Hematopoietic multipotent progenitor cell treated with erythropoietin and hydrocortisone succinate and interleukin-3 and kit ligand, for 17 days (in vitro differentiated cells): ENCODE data around the gene PTPRN2.
"Not testable (repeated sequence)": the region's sequence is repeated elsewhere in the genome, so short reads cannot be mapped to it uniquely, and the experiment has no call there.

Source experiments
- DNase-seq: peaks from one replicate; pipeline ENCODE4 v3.0.0-alpha.2; 2015; ENCODE audit warnings: low spot score

PTPRN2 gene

DNA sequence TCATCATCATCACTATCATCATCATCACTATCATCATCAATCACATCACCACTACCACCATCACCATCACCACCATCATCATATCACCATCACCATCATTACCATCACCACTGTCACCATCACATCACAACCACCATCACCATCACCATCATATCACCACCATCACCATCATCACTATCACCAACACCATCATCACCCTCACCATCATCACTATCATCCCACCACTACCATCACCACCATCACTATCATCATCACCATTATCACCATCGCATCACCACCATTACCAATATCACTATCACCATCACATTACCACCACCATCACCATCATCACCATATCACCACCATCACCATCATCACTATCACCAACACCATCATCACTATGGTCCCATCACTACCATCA is 539.1 kb downstream of the PTPRN2 start:
- DNase-seq: no peak

DNA sequence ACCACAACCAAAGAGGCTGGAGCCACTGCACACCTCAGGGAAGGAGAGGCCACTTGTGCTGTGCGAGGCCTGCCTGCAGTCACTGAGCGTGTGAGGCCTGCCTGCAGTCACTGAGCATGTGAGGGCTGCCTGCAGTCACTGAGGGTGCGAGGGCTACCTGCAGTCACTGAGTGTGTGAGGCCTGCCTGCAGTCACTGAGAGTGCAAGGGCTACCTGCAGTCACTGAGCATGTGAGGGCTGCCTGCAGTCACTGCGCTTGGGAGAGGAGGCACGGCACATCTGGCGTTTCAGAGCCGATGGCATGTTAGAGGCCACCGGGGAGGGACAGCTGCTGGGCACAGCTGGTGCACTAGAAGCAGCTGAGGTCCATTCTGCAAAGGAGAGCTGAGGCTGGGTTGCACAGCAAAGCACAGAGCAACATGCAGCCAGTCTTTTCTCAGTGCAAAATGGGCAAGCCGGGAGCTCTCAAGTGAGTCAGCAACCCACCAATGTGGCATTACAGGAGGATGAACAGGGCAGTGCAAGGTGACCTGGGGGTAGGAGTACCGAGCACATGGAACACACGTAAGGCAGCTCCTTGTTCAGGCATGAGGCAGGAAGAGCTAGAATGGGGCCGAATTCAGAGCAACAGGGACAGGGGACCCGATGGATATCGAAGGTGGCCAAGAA is 540.1 kb downstream of the PTPRN2 start:
- no peak for DNase-seq

DNA sequence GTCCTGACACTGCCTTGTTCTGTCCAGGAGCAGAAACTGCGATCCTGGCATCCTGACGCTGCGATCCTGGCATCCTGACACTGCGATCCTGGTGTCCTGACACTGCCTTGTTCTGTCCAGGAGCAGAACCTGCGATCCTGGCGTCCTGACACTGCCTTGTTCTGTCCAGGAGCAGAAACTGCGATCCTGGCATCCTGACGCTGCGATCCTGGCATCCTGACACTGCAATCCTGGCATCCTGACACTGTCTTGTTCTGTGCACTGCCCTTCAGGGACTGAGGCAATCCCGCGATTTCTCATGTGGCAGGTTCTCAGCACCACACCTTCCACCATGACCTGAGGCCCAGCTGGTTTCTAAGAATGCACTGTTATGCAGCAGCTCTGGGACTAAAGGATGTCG is 541.4 kb downstream of the PTPRN2 start:
- DNase-seq: not testable (repeated sequence)

DNA sequence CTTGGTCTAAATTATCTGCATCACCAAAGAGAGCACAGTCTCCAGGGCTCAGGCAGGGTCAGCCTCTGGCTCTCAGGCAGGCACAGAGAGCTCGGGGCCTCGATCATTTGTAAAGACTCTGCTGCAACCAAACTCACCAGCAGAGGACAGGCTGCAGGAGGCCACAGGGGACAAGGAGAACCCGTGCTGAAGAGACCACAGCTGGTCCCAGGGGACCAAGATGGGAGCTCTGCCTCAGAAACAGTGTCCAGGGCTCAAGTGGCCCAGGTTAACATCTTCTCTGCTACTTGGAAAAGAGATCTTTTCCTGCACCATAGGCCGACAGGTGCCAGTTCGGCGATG is 543.2 kb downstream of the PTPRN2 start:
- DNase-seq: no peak

DNA sequence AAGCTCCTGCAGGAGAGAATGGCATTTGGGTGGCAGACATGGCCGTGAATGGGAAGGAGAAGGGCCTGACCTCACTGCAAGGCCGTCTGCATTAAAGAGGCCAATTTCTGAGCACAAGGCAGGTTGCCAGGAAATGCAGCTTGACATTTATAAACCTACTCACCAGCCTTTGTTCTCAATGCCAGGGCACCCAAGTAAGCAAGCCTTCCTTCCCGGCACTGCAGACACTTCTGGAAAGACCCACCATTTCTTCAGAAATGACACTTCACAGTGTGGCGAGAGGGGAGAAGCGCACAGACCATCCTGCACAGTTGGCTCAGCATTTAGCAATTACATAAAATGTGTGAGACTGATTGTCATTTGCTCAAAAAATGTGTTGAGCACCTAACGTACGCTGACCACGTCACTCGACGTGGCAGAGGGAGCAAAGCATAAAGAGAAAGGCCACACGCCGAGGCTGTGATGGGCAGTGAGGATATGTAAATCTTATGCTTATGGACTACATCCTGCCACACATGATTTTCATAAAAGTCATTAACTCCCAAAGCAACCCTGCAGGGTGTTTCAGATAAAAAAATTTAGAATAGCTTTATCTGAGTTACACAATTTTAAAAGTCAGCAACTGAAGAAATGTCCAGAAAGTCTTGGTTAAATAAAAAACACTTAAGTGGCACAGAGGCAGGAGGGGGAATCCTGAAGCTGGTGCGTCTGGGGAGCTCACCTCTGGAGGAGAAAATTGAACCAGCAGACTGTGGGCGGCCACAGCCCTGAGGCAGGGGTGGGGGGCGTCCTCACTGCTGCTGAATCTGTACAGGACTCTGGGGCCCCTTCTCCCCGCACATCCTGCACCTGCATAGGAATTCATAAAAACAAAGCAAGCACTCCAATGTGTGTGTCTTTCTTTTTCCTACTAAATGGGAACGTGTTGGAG is 543.8 kb downstream of the PTPRN2 start:
- no peak for DNase-seq

DNA sequence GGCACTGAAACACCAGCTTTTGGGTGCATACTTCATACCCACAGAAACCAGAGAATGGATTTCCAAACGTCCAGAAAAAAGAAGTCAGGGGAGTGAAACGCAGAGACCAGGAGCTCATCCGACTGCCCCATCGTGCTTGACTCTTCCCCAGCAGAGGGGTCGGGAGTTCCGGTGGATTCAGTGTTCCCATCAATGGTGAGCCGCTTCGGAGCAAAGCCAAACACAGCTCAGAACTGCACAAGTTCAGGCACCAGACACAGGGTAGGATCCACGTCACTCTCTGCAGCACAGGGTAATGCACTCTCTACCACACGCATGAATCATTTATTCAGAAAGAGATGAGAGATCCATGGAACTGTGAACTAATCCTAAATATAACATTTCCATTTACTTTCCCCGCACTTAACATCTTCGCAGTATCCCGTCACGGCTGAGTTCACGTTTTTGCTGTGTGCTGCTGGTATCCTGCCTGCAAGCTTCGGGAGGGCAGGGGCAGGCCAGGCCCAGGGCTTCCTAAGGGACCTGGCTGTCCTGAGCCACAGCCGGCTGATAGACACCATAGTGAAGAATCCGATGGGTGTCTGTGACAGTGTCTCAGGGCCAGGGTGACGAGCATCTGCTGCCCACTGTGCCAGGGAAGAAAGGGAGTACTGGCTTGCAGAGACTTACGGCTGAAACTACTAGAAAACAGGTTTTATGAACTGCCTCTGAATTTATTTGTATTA is 545.3 kb downstream of the PTPRN2 start:
- no peak for DNase-seq

DNA sequence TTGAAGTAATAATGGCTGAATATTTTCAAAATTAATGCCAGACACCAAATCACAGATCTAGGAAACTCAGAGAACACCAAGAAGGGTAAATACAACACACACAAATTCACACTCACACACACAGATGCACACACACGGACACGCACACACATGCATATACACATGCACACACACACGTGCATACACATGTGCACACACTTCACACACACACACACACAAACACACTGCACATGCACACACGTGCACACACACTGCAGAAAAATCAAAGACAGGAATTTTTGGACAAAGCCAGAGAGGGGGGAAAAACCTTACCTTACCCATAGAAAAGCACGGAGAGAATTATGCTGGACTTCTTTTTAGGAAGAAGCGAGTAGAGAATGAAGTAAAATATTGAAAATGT is 547.4 kb downstream of the PTPRN2 start:
- no peak for DNase-seq

DNA sequence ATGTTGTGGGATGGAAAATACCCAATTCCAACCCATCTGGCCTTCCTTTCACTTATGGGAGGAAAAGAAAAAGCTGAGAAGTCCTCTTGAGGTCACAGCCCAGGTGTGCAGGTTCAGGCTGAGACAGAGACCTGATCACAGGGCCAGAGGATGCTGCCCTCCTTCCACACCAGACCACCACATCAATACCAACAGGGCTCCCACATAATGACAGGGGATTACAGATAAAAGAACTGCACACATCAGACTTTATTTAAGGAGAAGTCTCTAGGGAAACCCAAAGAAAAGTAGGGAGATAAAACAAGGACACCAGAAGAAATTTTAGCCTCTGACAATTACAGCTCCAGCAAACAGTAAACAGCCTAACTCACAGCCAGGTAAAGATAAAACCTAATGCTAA is 548.4 kb downstream of the PTPRN2 start:
- no peak for DNase-seq

DNA sequence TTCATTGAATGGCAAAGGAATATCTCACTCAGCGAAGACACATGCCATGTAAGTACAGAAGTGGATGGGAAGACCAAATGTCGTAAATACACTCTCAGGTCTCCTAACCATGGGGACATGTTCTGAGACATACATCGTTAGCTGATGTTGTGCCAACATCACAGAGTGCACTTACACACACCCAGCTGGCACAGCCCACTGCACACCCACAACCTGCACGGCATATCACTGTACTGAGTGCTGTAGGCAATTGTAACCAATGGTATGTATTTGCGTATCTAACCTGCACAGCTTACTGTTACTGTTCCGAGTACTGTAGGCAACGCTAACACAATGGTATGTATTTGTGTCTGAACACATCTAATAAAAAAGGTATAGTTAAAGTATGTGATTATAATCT is 550.4 kb downstream of the PTPRN2 start:
- DNase-seq: no peak

DNA sequence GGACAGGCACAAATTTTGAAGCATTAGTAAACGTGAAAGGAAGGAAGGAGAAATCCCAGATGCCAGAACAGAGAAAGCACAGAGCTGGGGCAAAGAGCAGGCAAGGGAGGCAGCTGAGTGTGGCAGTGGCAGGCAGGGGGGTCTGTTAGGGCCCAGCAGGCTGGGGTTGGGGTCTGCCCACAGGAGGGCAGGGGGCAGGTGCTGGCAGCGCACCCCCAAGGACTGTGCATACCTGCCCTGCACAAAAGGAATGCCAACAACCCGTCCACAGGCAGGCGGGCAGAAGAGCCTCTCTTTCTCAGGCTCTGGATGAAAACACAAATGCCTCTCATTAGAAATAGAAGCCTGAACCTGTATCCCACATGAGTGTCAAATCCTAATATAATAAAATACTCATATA is 552.3 kb downstream of the PTPRN2 start:
- DNase-seq: no peak

DNA sequence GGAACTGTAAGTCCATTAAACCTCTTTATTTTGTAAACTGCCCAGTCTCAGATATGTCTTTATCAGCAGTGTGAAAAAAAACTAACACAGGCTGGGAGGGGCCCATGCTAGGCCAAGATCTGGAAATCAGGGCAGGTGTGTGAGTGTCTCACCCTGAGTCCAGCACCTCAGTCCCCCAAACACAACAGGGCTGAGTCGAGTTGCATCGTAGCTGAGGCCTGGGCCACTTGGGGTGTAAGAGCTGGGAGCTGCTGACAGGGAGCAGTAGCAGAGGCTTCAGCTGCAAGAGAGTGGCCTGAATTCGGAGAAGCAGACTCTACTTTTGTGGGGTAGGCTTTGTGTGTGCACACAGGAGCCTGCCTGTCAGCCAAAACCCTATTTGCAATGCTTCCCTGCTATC is 553.1 kb downstream of the PTPRN2 start:
- no peak for DNase-seq

DNA sequence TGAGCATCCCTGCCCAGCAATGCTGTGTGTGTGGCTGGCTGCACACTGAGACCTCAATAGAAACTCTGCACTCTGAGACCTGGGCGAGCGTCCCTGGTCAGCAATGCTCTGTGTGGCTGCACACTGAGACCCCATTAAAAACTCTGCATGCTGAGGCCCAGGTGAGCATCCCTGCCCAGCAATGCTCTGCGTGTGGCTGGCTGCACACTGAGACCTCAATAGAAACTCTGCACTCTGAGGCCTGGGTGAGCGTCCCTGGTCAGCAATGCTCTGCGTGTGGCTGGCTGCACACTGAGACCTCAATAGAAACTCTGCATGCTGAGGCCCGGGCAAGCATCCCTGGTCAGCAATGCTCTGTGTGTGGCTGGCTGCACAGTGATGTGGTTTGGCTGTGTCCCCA is 553.7 kb downstream of the PTPRN2 start:
- not testable (repeated sequence) for DNase-seq

DNA sequence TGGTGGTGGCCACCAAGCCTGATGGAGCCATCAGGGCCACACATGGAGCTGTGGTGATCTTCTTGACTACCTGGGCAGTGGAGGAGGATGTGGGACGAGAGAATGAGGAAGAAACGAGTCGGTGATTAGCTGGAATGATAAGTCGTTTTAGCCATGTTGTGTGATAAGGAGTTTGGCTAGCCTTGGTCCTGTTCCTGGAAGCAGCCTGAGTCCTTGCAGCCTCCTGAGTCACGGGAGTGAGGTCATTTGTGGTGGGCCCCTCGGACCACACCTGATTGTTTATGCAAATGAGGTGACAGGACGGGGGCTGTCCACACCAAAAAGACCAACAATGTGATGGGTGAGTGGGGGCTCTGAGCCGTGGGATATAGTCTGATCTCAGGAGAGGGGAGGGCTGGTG is 554.4 kb downstream of the PTPRN2 start:
- no peak for DNase-seq

DNA sequence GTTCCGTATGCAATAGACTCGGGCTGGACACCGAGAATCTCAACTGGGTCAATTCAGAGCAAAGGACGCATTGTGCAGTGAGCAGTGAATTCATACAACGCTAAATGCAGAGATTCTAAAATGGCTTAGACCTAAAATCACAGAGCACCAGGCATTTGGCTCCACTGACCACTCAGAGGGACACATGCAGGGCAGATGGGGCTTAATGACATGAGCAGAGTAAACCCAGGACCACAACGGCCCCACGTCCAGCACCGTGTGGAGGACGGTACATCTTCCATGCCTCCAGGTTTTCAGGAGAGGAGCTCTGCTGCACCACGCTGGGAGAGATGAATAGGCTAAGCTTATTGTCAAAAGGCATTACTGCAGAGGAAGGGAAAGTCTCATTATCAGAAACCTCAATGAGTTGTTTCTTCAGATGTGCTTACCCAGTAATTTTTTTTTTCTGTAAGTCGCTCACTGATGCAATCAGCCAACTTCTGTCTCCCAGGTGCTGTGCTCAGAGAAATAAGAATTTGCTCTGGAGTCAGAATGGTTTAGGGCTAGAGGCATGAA is 555.0 kb downstream of the PTPRN2 start:
- no peak for DNase-seq

DNA sequence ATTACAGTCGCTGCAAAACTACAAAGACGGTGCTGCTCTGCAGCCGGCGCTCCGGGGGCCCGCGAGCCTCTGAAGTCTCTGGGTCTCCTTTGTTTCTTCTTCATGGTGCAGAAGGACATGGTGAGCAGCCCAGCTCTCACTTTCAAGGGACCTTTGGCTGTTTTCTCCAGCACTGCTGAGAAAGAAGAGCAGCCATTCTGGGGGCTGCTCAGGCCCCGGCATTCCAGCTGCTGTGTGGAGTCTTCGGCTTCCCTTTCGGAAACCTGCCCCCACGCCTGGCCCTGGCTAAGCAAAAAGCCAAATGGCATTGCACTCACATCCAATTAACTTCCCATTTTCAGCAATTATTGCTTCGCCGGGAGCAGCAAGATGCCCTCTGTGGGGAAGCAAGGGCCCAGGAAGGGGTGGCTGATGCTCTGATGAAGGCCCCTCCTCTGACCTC is 555.7 kb downstream of the PTPRN2 start:
- no peak for DNase-seq

DNA sequence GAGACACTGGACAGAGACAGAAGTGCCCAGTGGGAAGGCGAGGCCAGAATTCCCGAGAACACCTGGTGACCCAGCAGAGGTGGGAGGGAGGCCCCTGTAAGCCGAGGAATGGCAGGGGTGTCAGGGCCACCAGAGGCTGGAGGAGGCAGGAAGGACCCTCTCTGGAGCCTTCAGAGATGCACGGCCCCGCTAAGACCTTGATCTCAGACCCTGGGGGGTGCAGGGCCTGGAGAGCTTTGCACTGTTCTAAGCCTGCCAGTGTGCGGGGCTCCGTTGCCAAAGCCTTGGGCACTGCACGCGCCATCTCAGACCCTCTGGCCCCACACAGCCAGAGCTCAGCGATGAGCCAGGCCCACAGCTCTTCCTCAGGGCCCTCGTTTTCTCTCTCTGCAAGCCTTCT is 557.1 kb downstream of the PTPRN2 start:
- no peak for DNase-seq

DNA sequence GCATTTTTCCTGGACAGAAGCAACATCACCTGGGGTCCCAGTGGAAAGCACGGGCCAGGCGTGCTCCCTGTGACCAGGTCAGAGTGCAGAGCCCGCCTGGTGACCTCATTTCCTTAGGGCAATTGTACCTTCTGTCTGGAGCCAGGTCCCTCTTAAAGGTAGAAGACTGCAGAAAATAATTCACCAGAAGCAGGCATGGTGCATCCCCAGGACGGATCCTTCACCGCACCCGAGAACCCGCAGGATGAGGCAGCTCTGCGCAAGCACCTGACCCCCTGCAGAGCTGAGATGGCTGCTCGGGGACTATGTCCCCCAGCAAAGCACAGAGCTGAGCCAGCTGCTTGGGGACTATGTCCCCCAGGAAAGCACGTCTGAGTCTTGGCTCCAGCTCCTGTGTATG is 557.6 kb downstream of the PTPRN2 start:
- DNase-seq: no peak

DNA sequence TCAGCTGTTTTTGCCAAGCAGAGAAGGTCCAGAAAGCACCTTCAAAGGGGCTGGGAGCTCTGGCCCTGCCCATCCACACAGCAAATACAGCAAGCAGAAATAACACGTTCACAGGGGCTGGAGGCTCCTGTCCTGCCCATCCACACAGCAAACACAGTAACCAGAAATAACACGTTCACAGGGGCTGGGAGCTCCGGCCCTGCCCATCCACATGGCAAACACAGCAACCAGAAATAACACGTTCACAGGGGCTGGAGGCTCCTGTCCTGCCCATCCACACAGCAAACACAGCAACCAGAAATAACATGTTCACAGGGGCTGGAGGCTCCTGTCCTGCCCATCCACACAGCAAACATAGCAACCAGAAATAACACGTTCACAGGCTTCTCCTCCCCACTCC is 558.1 kb downstream of the PTPRN2 start:
- no peak for DNase-seq

DNA sequence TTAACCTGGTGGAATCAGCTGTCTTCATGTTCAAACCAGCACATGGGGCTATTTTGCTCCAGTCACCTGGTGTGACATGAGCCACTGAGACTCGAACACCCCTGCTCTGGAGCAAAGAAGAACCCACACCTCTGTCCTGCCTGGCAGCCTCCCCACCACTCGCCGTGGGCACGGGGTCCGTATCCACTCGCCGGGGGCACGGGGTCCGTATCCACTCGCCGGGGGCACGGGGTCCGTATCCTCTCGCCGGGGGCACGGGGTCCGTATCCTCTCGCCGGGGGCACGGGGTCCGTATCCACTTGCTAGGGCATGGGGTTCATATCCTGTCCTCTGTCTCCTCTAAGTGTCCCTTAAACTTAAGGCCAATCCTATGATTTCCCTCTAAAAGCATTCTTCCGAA is 558.7 kb downstream of the PTPRN2 start:
- DNase-seq: no peak

DNA sequence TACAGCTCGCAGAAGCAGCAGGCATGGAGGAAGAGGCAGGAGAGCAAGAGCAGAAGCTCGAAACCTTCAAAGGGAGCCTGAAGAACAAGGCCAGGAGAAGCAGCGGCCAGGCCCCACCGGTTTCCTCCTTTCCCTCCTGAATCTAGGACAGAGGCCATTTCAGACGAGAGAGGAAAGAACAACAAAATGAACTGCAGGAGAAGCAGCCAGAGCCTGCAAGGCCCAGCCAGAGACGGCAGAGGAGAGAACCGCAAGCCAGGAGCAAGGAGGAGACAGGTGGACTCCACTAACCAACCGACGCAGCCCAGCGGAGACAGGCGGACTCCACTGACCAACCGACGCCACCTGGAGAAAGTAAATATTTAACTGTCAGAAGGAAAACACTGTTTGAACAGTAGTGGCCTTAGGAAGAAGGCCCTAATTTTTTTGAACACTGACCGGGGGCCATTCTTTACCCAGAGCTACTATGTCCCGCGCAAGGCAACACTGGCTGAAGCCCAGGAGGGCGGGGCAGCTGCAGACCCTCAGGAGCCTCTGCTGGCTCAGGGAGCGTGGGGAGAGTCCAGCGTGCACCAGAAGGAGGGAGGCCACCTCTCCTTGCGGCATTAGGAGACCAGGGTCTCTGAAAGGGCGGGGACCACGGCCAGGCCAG is 559.2 kb downstream of the PTPRN2 start:
- no peak for DNase-seq

DNA sequence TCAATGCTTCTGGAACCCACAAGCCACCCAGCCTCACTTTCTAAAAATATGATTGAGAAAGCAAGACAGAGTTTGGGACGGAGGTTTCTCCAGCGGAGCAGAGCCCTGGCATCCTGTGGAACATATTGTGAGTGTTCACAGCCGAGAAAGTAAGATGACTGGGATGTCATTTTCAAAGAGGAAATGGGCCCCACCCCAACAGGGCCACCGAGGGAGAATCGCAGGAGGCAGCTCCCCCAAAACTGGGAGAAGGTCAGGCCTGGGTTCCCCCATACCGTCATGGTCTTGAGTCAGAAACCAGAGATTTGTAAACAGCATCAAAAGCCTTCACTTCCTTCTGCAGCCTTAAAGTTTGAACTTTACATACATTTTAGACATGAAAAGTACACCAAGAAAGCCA is 560.0 kb downstream of the PTPRN2 start:
- DNase-seq: no peak

DNA sequence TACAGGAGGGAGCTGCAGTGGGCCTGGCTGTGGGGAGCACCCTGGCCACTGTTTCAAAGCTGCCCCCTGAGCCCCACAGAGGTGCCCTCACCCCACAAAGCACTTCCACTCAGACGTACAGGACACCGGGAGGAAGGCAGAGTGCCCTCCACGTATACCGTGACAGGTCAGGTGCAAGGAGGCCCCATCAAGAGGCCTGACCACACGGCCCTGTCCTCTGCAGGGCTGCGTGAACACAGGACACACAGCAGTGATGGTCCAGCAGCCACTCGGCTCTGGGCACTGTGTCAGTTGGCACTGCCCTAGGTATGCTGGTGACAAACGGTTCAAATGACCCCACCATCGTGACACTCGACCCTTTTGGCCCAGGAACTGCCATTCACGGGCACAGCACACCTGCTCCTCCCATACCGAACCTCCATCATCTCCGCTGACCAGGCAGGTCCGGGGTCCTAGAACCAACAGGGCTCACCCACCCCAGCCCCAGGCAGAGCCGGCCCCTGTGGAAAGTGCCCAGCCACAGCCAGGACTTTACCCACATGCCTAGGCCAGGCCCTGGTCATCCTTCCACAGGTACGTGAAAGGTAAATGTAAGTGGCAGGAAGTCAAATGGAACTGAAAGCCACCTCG is 560.9 kb downstream of the PTPRN2 start:
- no peak for DNase-seq
